Measurements from ENCODE around the gene MDM4. TPM values are rescaled to one million over a fixed set of nuclear protein-coding genes. Genes with fewer than 3 reads are reported as not detected.
"Not testable (repeated sequence)": the region's sequence is repeated elsewhere in the genome, so short reads cannot be mapped to it uniquely, and the experiment has no call there.

Gene MDM4
- polyA plus RNA-seq, 1 donor: 36.0 TPM

DNA sequence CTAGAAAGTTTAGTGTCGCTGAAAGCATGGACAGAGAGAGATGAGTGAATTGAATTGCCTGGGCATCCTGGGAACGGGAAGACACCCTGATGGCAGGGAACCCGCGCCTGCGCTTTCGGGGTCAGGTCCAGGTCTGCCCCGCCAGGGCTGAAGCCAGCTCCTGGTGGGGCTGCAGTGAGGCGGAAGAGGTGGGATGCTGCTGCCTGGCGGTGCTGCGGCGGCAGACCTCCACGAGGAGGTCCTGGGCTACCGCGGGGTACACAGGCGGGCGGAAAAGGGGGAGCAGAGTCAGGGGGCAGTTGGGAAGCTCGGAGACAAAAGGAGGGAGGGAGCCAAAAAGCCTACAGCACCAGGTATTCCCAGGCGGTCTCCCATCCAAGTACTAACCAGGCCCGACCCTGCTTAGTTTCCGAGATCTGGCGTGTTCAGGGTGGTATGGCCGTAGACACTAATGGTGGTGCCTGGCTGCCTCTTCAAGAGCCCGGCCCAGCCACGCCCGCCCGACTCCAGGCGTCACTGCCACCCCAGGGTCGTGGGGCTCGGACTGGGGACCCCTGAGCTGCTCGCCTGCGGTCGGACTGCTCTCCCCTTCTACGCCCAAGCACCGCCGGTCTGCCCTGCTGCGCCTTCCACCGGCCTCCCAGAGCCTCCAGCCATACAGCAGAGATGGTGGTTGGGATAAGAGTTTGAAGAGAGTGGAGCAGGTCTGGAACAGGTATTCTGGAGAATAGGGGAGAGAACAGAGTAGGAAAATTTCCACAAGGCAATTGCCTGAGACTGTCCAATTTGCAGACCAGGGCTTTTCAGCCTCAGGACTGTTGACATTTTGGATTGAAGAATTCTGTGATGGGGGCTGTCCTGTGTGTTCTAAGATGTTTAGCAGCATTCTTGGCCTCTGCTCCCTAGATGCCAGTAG is 46.1 kb downstream of the MDM4 start:
- no peak for DNase-seq

- DNase-seq: no peak
Observed at GRCh38 chr1:204563307-204563706, 47.1 kb downstream of the MDM4 start.

DNA sequence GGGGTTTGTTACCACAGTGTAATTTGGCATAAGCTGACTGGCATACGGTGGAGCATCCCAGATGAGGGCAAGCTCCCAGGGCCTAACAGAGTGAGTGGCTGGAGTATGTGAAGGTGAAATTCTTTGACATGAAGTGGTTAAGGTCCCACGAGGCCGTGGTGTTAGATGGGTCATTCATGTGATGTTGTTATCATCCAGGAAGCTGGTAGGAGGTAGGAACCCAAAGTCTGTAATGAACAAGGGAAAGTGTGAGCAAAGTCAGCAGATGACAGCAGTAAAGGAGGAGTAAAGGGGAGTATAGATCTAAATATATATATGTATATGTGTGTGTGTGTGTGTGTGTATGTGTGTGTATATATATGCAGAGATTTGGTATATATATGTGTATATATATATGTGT is 47.6 kb downstream of the MDM4 start:
- no peak for DNase-seq

DNA sequence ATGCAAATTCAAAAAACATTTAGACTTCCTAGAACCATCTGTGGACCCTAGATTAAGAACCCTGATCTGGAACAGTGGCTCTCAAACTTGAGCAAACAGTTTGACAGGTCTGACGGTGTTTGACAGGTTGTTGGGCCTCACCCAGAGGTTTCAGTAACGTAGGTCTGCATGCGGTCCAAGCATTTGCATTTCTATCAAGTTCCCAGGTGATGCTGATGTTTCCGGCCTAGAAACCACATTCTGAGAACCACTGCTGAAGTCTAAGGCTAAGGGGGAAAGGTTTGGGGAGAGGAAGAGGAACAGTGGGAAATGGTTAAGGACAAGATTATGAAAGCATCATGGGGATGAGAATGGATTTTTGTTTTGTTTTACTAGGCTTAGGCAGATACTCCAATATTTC is 48.6 kb downstream of the MDM4 start:
- no peak for DNase-seq

GRCh38 chr1:204565617-204566582 is 49.7 kb downstream of the MDM4 start:
- peak; percentile 29 for DNase-seq

GRCh38 chr1:204566583-204566955 is 50.4 kb downstream of the MDM4 start:
- no peak for DNase-seq

GRCh38 chr1:204567071-204567470 is 50.9 kb downstream of the MDM4 start:
- no peak for DNase-seq

GRCh38 chr1:204568576-204569315 is 52.5 kb downstream of the MDM4 start:
- DNase-seq: no peak

- DNase-seq: no peak
Observed at GRCh38 chr1:204569478-204569877, 53.3 kb downstream of the MDM4 start.

- DNase-seq: not testable (repeated sequence)
Observed at GRCh38 chr1:204570021-204570420, 53.8 kb downstream of the MDM4 start.

DNA sequence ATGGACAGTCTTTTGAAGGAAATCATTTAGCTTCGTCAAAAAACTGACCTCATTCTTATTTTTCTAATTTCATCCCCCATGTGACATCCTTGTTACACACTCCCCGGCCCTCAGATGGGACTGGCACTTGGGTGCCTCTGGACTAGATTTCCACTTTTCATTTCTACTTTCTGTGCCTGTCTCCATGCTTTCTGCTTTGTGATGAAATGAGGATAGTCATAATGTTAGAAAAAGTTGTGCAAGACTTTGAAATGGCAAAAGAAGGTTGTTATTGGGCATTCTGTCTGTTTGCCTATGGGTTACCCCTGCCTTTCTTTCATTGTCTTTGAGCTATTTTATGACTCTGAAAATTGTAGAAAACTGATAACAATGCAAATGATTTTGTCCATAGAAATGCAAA is 54.9 kb downstream of the MDM4 start:
- no peak for DNase-seq

DNA sequence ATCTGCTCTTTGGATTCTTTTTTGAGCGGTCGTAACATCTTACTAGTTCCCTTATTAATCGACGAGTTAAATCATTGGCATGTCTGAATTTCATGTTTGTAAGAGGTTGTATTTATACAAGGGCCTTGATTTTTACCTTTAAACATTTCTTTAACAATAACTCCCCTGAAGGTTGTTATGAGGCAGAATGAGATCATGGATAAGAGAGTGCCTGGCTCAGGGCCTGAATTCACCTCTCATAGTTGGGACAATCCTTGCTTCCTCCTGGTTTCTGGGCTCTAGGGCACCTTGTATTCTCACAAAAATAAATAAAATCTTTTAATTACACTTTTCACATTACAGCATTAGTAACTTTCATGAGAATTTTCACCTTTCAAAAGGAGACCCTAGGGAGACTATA is 55.4 kb downstream of the MDM4 start:
- DNase-seq: no peak

GRCh38 chr1:204572923-204573922 is 57.0 kb downstream of the MDM4 start:
- DNase-seq: no peak

DNA sequence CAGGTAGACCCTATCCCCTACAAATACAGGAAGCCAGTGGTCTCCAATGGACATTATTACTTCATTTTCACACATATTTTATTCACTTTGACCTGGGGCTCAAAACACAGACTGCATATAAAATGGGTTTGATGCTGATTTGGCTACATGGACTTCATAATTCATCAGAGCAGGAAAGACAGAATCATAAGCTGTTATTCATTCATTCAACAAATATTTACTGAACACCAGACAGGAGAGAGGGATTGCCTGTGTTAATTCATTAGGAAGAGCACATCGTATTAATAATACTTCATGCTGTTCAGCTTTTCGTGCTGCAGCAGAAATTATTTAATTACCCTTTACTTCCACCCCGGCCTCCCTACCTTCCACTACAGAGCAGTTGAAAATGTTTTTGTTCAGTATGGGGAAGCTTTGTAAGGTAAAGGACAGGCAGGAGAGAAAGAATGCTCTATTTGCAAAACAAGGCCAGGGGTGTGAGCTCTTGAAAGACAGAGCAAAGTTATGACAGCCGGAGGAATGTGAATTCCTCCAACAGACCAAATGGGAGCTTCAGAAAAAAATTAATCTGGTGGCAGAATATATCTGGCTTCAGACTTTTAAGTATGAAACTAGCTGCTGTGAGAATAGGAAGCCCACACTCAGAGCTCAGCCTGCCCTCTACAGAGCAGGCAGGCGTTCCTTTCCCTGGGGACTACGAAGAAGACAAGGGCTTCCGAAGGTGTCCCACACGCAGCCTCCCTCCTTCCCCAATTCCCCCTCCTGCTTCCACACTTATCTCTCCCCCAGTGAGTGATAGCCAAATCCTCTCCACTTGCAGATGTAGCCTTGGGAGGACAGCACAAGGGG is 58.0 kb downstream of the MDM4 start:
- DNase-seq: no peak

- DNase-seq: peak; percentile 36
Observed at GRCh38 chr1:204574865-204575163, 58.6 kb downstream of the MDM4 start.

GRCh38 chr1:204575221-204576190 is 59.3 kb downstream of the MDM4 start:
- no peak for DNase-seq

GRCh38 chr1:204576422-204576821 is 60.2 kb downstream of the MDM4 start:
- no peak for DNase-seq

DNA sequence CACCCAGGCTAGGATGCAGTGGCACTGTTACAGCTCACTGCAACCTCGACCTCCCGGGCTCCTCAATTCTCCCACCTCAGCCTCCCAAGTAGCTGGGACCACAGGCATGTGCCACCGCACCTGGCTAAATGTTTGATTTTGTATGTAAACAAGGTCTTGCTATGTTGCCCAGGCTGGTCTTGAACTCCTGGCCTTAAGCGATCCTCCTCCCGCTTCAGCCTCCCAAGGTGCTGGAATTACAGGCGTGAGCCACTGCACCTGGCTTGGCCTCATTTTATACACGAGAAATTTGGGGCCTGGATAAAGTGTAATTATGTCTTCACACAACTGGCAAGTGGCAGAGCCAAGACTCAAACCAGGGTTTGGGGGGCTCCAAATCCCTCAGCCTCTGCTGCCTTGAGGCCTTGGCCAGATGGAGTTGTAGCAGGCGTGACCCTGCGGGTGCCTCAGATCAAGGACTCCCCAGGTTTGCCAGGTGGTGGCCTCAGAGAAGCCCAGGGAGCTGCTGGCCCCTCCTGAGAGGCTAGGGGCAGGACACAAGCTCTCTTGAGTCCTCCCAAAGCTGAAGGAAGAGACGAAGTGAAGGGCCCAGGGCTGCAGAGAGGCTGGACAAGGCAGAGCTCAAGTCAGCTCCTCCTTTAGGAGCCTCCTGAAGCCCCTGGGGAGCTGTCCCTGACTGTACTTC is 61.7 kb downstream of the MDM4 start:
- no peak for DNase-seq

All from hindlimb muscle (tissue), 1 donor.